ENCODE data around the gene EPHA3.

- TF ChIP-seq ZNF621 (tag by site-specific recombination; IDR thresholded peaks at IDR 0.05), result no peak
- no peak for TF ChIP-seq CTCF (tag by site-specific recombination; IDR thresholded peaks at IDR 0.05)
- no peak for TF ChIP-seq ZNF596 (tag by site-specific recombination; IDR thresholded peaks at IDR 0.05)
- no peak for TF ChIP-seq ZNF121 (tag by site-specific recombination; IDR thresholded peaks at IDR 0.05)
- no peak for TF ChIP-seq PATZ1 (tag by site-specific recombination; IDR thresholded peaks at IDR 0.05)
- no peak for TF ChIP-seq ZNF302 (tag by site-specific recombination; IDR thresholded peaks at IDR 0.05; ENCODE audit: low read depth)
- no peak for TF ChIP-seq REST (tag by site-specific recombination; IDR thresholded peaks at IDR 0.05)
- no peak for TF ChIP-seq ZNF138 (tag by site-specific recombination; IDR thresholded peaks at IDR 0.05; ENCODE audit: borderline replicate concordance)
- TF ChIP-seq ZNF423 (tag by site-specific recombination; IDR thresholded peaks at IDR 0.05), result no peak
- TF ChIP-seq ZNF24 (tag by site-specific recombination; IDR thresholded peaks at IDR 0.05), result no peak
- TF ChIP-seq ZBTB7A (tag by site-specific recombination; IDR thresholded peaks at IDR 0.05; ENCODE audit: low read depth), result no peak
Measured at GRCh38 chr3:89474333-89475130, 367.1 kb downstream of the EPHA3 start.
